ENCODE results near the gene IRX4. TPM values are rescaled to one million over a fixed set of nuclear protein-coding genes. Genes with fewer than 3 reads are reported as not detected.
"Not testable (repeated sequence)": the region's sequence is repeated elsewhere in the genome, so short reads cannot be mapped to it uniquely, and the experiment has no call there.

IRX4 gene
- total RNA-seq, 1 donor from 2014 or later = 18.6 TPM

GRCh38 chr5:1847056-1847455, 35.7 kb downstream of the IRX4 start:
- H3K27ac ChIP-seq (replicated peaks) = no peak overlapping the region
- no peaks in the 10 kb centered on the region for H3K9me3 ChIP-seq (replicated peaks)
- DNase-seq = no peak
- no peaks in the 10 kb centered on the region for H3K36me3 ChIP-seq
- peaks cover 39% of the 10 kb centered on the region for H3K27me3 ChIP-seq (ENCODE audit: low read depth)
- intact Hi-C loops (cut with micrococcal nuclease) = no loop called here
- no peak overlapping the region for H3K4me3 ChIP-seq
- peaks cover 4% of the 10 kb centered on the region for H3K4me1 ChIP-seq
- TF ChIP-seq CTCF (IDR thresholded peaks at IDR 0.05; ENCODE audit: borderline replicate concordance) = no peak

- Histone ChIP-seq H3K4me3 (no peak overlapping the region), H3K36me3 (no peaks in the 10 kb centered on the region), H3K9me3 (replicated peaks) (no peaks in the 10 kb centered on the region), H3K27me3 (ENCODE audit: low read depth) (peaks cover 34% of the 10 kb centered on the region), H3K27ac (replicated peaks) (no peak overlapping the region), H3K4me1 (peaks cover 4% of the 10 kb centered on the region)
- no peak for DNase-seq
- intact Hi-C loops (cut with micrococcal nuclease) = no loop called here
- no peak for TF ChIP-seq CTCF (IDR thresholded peaks at IDR 0.05; ENCODE audit: borderline replicate concordance)
These were observed 36.1 kb downstream of the IRX4 start for GRCh38 chr5:1846583-1846982.

- Histone ChIP-seq H3K4me3 (no peak overlapping the region), H3K27ac (replicated peaks) (no peak overlapping the region), H3K27me3 (ENCODE audit: low read depth) (peaks cover 32% of the 10 kb centered on the region), H3K36me3 (no peaks in the 10 kb centered on the region), H3K4me1 (peaks cover 11% of the 10 kb centered on the region), H3K9me3 (replicated peaks) (no peaks in the 10 kb centered on the region)
- intact Hi-C loops (cut with micrococcal nuclease) = no loop called here
- DNase-seq = no peak
- TF ChIP-seq CTCF (IDR thresholded peaks at IDR 0.05; ENCODE audit: borderline replicate concordance) = no peak
These were observed 37.0 kb downstream of the IRX4 start for GRCh38 chr5:1845696-1846095.

GRCh38 chr5:1844708-1845436, 37.9 kb downstream of the IRX4 start:
- H3K36me3 ChIP-seq = no peaks in the 10 kb centered on the region
- intact Hi-C loops (cut with micrococcal nuclease) = no loop called here
- TF ChIP-seq CTCF (IDR thresholded peaks at IDR 0.05; ENCODE audit: borderline replicate concordance) = no peak
- H3K4me3 ChIP-seq = no peak overlapping the region
- H3K9me3 ChIP-seq (replicated peaks) = no peaks in the 10 kb centered on the region
- peaks cover 12% of the 10 kb centered on the region for H3K4me1 ChIP-seq
- peaks cover 32% of the 10 kb centered on the region for H3K27me3 ChIP-seq (ENCODE audit: low read depth)
- no peak for DNase-seq
- H3K27ac ChIP-seq (replicated peaks) = no peak overlapping the region

GRCh38 chr5:1843761-1844160, 39.0 kb downstream of the IRX4 start:
- peaks cover 37% of the 10 kb centered on the region for H3K27me3 ChIP-seq (ENCODE audit: low read depth)
- H3K27ac ChIP-seq (replicated peaks); intact Hi-C loops (cut with micrococcal nuclease); H3K9me3 ChIP-seq (replicated peaks); DNase-seq; H3K36me3 ChIP-seq; H3K4me3 ChIP-seq: not testable (repeated sequence)
- peaks cover 12% of the 10 kb centered on the region for H3K4me1 ChIP-seq

GRCh38 chr5:1842004-1842819, 40.5 kb downstream of the IRX4 start:
- no peak for TF ChIP-seq CTCF (IDR thresholded peaks at IDR 0.05; ENCODE audit: borderline replicate concordance)

More at GRCh38 chr5:1842004-1842819, 40.5 kb downstream of the IRX4 start:
- Histone ChIP-seq H3K4me1 (peaks cover 14% of the 10 kb centered on the region), H3K27me3 (ENCODE audit: low read depth) (peaks cover 44% of the 10 kb centered on the region), H3K4me3 (no peak overlapping the region), H3K9me3 (replicated peaks) (no peaks in the 10 kb centered on the region), H3K36me3 (no peaks in the 10 kb centered on the region), H3K27ac (replicated peaks) (no peak overlapping the region)
- intact Hi-C loops (cut with micrococcal nuclease) = no loop called here
- no peak for DNase-seq
